ENCODE measurements around the gene MPV17L. TPM values are rescaled to one million over a fixed set of nuclear protein-coding genes. Genes with fewer than 3 reads are reported as not detected.
A peak's percentile ranks its signal among the peaks of the same experiment; 100 is the strongest.
"Not testable (repeated sequence)": the region's sequence is repeated elsewhere in the genome, so short reads cannot be mapped to it uniquely, and the experiment has no call there.

The MPV17L gene
- total RNA-seq, 3 donors from 2014 or later, result 12.1 to 41.4 (median 19.5) TPM

DNA sequence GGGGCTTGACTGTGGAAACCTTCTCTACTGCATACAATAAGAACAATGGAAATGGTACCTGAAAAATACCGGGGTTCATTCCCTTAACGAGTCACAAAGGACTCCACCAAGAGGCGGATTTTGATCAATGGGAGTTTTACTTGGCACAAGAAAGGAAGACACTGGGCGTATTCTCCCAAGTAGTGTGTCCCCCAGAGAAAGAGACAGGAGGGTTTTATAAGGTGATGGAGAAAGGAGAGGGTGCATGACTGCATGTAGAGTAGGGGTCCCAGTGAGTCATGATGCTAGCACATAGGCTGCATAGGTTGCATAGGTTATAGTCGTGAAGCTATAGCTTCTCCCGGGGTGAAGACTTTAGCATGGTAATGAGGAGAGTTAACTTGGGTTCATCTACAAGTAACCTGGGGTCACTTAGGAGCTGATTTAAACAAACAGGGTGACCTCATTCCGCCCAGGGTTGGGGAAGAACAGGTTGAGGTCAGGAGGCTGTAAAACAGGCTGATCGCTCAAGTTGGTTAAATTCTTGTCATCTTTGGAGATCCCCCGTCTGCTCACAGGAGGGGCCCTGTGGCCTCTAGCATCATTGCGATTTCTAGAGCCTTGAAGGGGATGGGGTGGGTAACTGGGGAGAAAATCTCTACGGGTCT lies 1.5 kb downstream of the MPV17L start:
- H3K36me3 ChIP-seq, result no peaks in the 10 kb centered on the region
- TF ChIP-seq POLR2A (IDR thresholded peaks at IDR 0.05) (no peak), CTCF (IDR thresholded peaks at IDR 0.05) (no peak), POLR2AphosphoS5 (IDR thresholded peaks at IDR 0.05) (no peak)
- H3K9me3 ChIP-seq, result no peaks in the 10 kb centered on the region
- no peak for DNase-seq (ENCODE audit: low spot score in 2 of 2)
- intact Hi-C loops (cut with DNase I; ENCODE audit: low total_unique reads), result no loop called here
- H3K4me3 ChIP-seq, result peak overlapping the region in 2 of 3 donors; percentile 64 to 69
- H3K27me3 ChIP-seq, result no peaks in the 10 kb centered on the region
- H3K4me1 ChIP-seq, result no peaks in the 10 kb centered on the region
- peak overlapping the region in 1 of 2 donors; percentile 72 for H3K27ac ChIP-seq

DNA sequence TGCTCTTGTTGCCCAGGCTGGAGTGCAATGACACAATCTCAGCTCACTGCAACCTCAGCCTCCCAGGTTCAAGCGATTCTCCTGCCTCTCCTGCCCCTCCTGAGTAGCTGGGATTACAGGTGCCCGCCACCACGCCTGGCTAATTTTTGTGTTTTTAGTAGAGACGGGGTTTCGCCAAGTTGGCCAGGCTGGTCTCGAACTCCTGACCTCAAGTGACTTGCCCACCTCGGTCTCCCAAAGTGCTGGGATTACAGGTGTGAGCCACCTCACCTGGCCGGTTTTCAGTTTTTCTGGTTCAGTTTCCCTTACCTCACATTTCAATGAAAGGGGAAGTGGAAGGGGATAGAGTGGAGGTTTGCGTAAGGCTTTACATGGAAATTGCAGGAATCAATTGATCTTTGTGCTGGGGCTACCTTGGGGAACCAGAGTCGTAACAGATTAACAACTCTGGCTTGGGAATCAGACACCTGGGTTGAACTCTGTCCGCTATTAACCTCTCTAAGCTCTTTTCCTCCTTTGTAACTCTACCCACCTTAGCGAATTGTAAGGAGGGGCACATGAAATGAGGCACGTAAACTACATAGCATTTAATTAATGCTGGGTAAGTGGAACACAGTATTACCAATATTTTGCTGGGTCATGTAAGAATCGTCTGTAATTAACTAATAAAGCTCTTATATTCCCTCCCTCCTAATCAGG lies 3.2 kb downstream of the MPV17L start:
- Histone ChIP-seq H3K4me1 (no peaks in the 10 kb centered on the region), H3K9me3 (no peaks in the 10 kb centered on the region), H3K27me3 (no peaks in the 10 kb centered on the region), H3K27ac (peak overlapping the region; percentile 35 to 50), H3K4me3 (no peak overlapping the region), H3K36me3 (no peaks in the 10 kb centered on the region)
- no peak for DNase-seq (ENCODE audit: low spot score in 2 of 2)
- TF ChIP-seq POLR2A (IDR thresholded peaks at IDR 0.05), result no peak
- no peak for TF ChIP-seq CTCF (IDR thresholded peaks at IDR 0.05)
- no peak for TF ChIP-seq POLR2AphosphoS5 (IDR thresholded peaks at IDR 0.05)
- intact Hi-C loops (cut with DNase I; ENCODE audit: low total_unique reads), result no loop called here

DNA sequence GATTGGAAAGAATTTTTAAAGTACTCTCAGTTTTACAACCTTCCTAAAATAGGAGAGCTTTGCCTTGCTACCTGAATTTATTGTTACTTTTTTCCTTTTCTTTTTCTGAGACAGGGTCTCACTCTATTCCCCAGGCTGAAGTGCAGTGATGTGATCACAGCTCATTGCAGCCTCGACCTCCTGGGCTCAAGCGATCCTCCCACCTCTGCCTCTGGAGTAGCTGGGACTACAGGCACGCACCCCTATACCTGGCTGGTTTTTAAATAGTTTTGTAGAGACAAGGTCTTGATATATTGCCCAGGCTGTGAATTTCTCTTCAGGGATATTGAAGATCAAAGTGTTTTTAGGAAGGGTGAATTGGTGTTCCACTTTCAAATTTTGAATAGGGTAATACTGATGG lies 3.8 kb downstream of the MPV17L start:
- H3K27me3 ChIP-seq, result no peaks in the 10 kb centered on the region
- no peak for DNase-seq (ENCODE audit: low spot score in 2 of 2)
- intact Hi-C loops (cut with DNase I; ENCODE audit: low total_unique reads), result no loop called here

GRCh38 chr16:15400314-15400713 lies 4.8 kb downstream of the MPV17L start:
- H3K27ac ChIP-seq; H3K4me3 ChIP-seq; H3K27me3 ChIP-seq; intact Hi-C loops (cut with DNase I; ENCODE audit: low total_unique reads); H3K4me1 ChIP-seq; DNase-seq (ENCODE audit: low spot score in 2 of 2); H3K36me3 ChIP-seq; H3K9me3 ChIP-seq: not testable (repeated sequence)

More for the DNA sequence above, 3.8 kb downstream of the MPV17L start:
- TF ChIP-seq POLR2A (IDR thresholded peaks at IDR 0.05), result no peak
- TF ChIP-seq CTCF (IDR thresholded peaks at IDR 0.05), result no peak
- no peak for TF ChIP-seq POLR2AphosphoS5 (IDR thresholded peaks at IDR 0.05)
- Histone ChIP-seq H3K36me3 (no peaks in the 10 kb centered on the region), H3K4me1 (no peaks in the 10 kb centered on the region), H3K9me3 (no peaks in the 10 kb centered on the region), H3K27ac (peak overlapping the region; percentile 35 to 50), H3K4me3 (no peak overlapping the region)

- H3K27ac ChIP-seq, result no peak overlapping the region
- intact Hi-C loops (cut with DNase I; ENCODE audit: low total_unique reads), result no loop called here
- H3K4me3 ChIP-seq, result no peak overlapping the region
- no peak for DNase-seq (ENCODE audit: low spot score in 2 of 2)
- no peak for TF ChIP-seq CTCF (IDR thresholded peaks at IDR 0.05)
- TF ChIP-seq POLR2A (IDR thresholded peaks at IDR 0.05), result no peak
- no peak for TF ChIP-seq POLR2AphosphoS5 (IDR thresholded peaks at IDR 0.05)
- H3K9me3 ChIP-seq, result no peaks in the 10 kb centered on the region
- H3K4me1 ChIP-seq, result no peaks in the 10 kb centered on the region
- H3K36me3 ChIP-seq, result no peaks in the 10 kb centered on the region
- no peaks in the 10 kb centered on the region for H3K27me3 ChIP-seq
Observed at GRCh38 chr16:15401972-15402371, 6.4 kb downstream of the MPV17L start.
